Measurements from ENCODE around the gene TTC27. TPM values are rescaled to one million over a fixed set of nuclear protein-coding genes. Genes with fewer than 3 reads are reported as not detected.
A peak's percentile ranks its signal among the peaks of the same experiment; 100 is the strongest.

The TTC27 gene
- polyA plus RNA-seq, 1 experiment, result 28.9 TPM

GRCh38 chr2:32688541-32688940 lies 60.7 kb downstream of the TTC27 start:
- DNase-seq (ENCODE audit: low read depth, low spot score), result no peak
- no peak for TF ChIP-seq CTCF (IDR thresholded peaks at IDR 0.05; ENCODE audit: low read depth, low read length)
- H3K27me3 ChIP-seq (ENCODE audit: control insufficient read depth, insufficient read depth, low read length), result no peaks in the 10 kb centered on the region
- ChIA-PET POLR2A (no interaction called here), CTCF (no interaction called here)
- H3K27ac ChIP-seq (ENCODE audit: low read depth, low read length), result no peak overlapping the region
- no peak overlapping the region for H3K4me3 ChIP-seq (ENCODE audit: low read depth, low read length)
- no peaks in the 10 kb centered on the region for H3K9me3 ChIP-seq (ENCODE audit: control insufficient read depth, insufficient read depth, low read length)

GRCh38 chr2:32691678-32692077 lies 63.8 kb downstream of the TTC27 start:
- H3K4me3 ChIP-seq (ENCODE audit: low read depth, low read length), result no peak overlapping the region
- POLR2A ChIA-PET, result no interaction called here
- H3K27me3 ChIP-seq (ENCODE audit: control insufficient read depth, insufficient read depth, low read length), result no peaks in the 10 kb centered on the region
- no peaks in the 10 kb centered on the region for H3K9me3 ChIP-seq (ENCODE audit: control insufficient read depth, insufficient read depth, low read length)
- no peak overlapping the region for H3K27ac ChIP-seq (ENCODE audit: low read depth, low read length)
- CTCF ChIA-PET, result interaction anchor here (1.1 kb wide), 1 partner anchor 26 kb away, joined by 3 read pairs; no protein-coding TSS in a partner anchor
- no peak for DNase-seq (ENCODE audit: low read depth, low spot score)
- TF ChIP-seq CTCF (IDR thresholded peaks at IDR 0.05; ENCODE audit: low read depth, low read length), result no peak

GRCh38 chr2:32696439-32696838 lies 68.6 kb downstream of the TTC27 start:
- DNase-seq (ENCODE audit: low read depth, low spot score), result no peak
- TF ChIP-seq CTCF (IDR thresholded peaks at IDR 0.05; ENCODE audit: low read depth, low read length), result no peak
- ChIA-PET CTCF (interaction anchor here (1.3 kb wide), 1 partner anchor 23 kb away, joined by 5 read pairs; no protein-coding TSS in a partner anchor), POLR2A (no interaction called here)
- H3K4me3 ChIP-seq (ENCODE audit: low read depth, low read length), result no peak overlapping the region
- H3K27me3 ChIP-seq (ENCODE audit: control insufficient read depth, insufficient read depth, low read length), result no peaks in the 10 kb centered on the region
- no peaks in the 10 kb centered on the region for H3K9me3 ChIP-seq (ENCODE audit: control insufficient read depth, insufficient read depth, low read length)
- H3K27ac ChIP-seq (ENCODE audit: low read depth, low read length), result no peak overlapping the region

GRCh38 chr2:32697156-32697555 lies 69.3 kb downstream of the TTC27 start:
- peak; percentile 51 for DNase-seq (ENCODE audit: low read depth, low spot score)
- TF ChIP-seq CTCF (IDR thresholded peaks at IDR 0.05; ENCODE audit: low read depth, low read length), result no peak
- CTCF ChIA-PET, result interaction anchor here (1.0 to 1.3 kb wide), 2 partner anchors 13 to 23 kb away, joined by 3 to 5 read pairs; no protein-coding TSS in a partner anchor
- Histone ChIP-seq H3K4me3 (ENCODE audit: low read depth, low read length) (no peak overlapping the region), H3K27me3 (ENCODE audit: control insufficient read depth, insufficient read depth, low read length) (no peaks in the 10 kb centered on the region), H3K27ac (ENCODE audit: low read depth, low read length) (no peak overlapping the region), H3K9me3 (ENCODE audit: control insufficient read depth, insufficient read depth, low read length) (no peaks in the 10 kb centered on the region)
- POLR2A ChIA-PET, result interaction anchor here (0.7 kb wide), 1 partner anchor 740 kb away, joined by 3 read pairs; no protein-coding TSS in a partner anchor

GRCh38 chr2:32699151-32699550 lies 71.3 kb downstream of the TTC27 start:
- DNase-seq (ENCODE audit: low read depth, low spot score), result no peak
- H3K9me3 ChIP-seq (ENCODE audit: control insufficient read depth, insufficient read depth, low read length), result no peaks in the 10 kb centered on the region
- POLR2A ChIA-PET, result no interaction called here
- H3K4me3 ChIP-seq (ENCODE audit: low read depth, low read length), result no peak overlapping the region
- CTCF ChIA-PET, result interaction anchor here (0.5 to 1.4 kb wide), 2 partner anchors 73 to 739 kb away, joined by 3 read pairs; no protein-coding TSS in a partner anchor
- no peak for TF ChIP-seq CTCF (IDR thresholded peaks at IDR 0.05; ENCODE audit: low read depth, low read length)
- H3K27ac ChIP-seq (ENCODE audit: low read depth, low read length), result no peak overlapping the region
- no peaks in the 10 kb centered on the region for H3K27me3 ChIP-seq (ENCODE audit: control insufficient read depth, insufficient read depth, low read length)
